CD4-positive, alpha-beta T cell treated with Interferon gamma for 1 hour (primary cell): Measurements from ENCODE around the gene MAN2A2.

Source experiments
- DNase-seq: peaks from one replicate; pipeline ENCODE4 v3.0.0-alpha.2; 2020

The MAN2A2 gene

GRCh38 chr15:90902840-90903732 is at the start of gene MAN2A2:
TSS of gene MAN2A2 (plus strand) at chr15:90903302. CDS start at chr15:90904208, 906 bp downstream.
- peak; percentile 60 for DNase-seq

GRCh38 chr15:90855139-90855538 is 48.0 kb upstream of the MAN2A2 start:
- DNase-seq = no peak

- no peak for DNase-seq
Measured at GRCh38 chr15:90857337-90857736, 45.8 kb upstream of the MAN2A2 start.

GRCh38 chr15:90857883-90858443 is 45.1 kb upstream of the MAN2A2 start:
- no peak for DNase-seq

- no peak for DNase-seq
Measured at GRCh38 chr15:90859234-90860131, 43.6 kb upstream of the MAN2A2 start.

- no peak for DNase-seq
Measured at GRCh38 chr15:90860450-90860849, 42.7 kb upstream of the MAN2A2 start.

GRCh38 chr15:90860942-90861675 is 42.0 kb upstream of the MAN2A2 start:
- DNase-seq = no peak

- no peak for DNase-seq
Measured at GRCh38 chr15:90862487-90862886, 40.6 kb upstream of the MAN2A2 start.

GRCh38 chr15:90862964-90863778 is 39.9 kb upstream of the MAN2A2 start:
- peak; percentile 53 for DNase-seq

- no peak for DNase-seq
Measured at GRCh38 chr15:90863987-90864386, 39.1 kb upstream of the MAN2A2 start.

- DNase-seq = no peak
Measured at GRCh38 chr15:90864507-90864906, 38.6 kb upstream of the MAN2A2 start.

- no peak for DNase-seq
Measured at GRCh38 chr15:90865702-90866101, 37.4 kb upstream of the MAN2A2 start.

GRCh38 chr15:90866161-90866715 is 36.9 kb upstream of the MAN2A2 start:
- no peak for DNase-seq

GRCh38 chr15:90866800-90867199 is 36.3 kb upstream of the MAN2A2 start:
- no peak for DNase-seq

- no peak for DNase-seq
Measured at GRCh38 chr15:90868261-90868689, 34.8 kb upstream of the MAN2A2 start, which contains the start of gene FURIN. TSS of gene FURIN (plus strand) at chr15:90868588. CDS start at chr15:90875741, 7,153 bp downstream.

- DNase-seq = no peak
Measured at GRCh38 chr15:90869140-90869541, 34.0 kb upstream of the MAN2A2 start.

GRCh38 chr15:90869601-90870353 is 33.3 kb upstream of the MAN2A2 start:
- DNase-seq = peak; percentile 73

- no peak for DNase-seq
Measured at GRCh38 chr15:90870354-90871138, 32.6 kb upstream of the MAN2A2 start.

GRCh38 chr15:90871139-90871715 is 31.9 kb upstream of the MAN2A2 start:
- DNase-seq = peak; percentile 8
